GM08714 (cell line): ENCODE data around the gene PFN1.

Source experiments
- H3K4me3 ChIP-seq: fragments of 200-500 bp; sonication (Bioruptor generic); 2 replicates; pipeline ENCODE4 v1.5.1; 2014; ENCODE audit warnings: mild to moderate bottlenecking, low read length, inconsistent platforms
- ZNF274 ChIP-seq: IDR thresholded peaks from 2 replicates; pipeline ENCODE4 v1.6.1; 2012; ENCODE audit warnings: mild to moderate bottlenecking, low read depth, low read length

Gene PFN1

DNA sequence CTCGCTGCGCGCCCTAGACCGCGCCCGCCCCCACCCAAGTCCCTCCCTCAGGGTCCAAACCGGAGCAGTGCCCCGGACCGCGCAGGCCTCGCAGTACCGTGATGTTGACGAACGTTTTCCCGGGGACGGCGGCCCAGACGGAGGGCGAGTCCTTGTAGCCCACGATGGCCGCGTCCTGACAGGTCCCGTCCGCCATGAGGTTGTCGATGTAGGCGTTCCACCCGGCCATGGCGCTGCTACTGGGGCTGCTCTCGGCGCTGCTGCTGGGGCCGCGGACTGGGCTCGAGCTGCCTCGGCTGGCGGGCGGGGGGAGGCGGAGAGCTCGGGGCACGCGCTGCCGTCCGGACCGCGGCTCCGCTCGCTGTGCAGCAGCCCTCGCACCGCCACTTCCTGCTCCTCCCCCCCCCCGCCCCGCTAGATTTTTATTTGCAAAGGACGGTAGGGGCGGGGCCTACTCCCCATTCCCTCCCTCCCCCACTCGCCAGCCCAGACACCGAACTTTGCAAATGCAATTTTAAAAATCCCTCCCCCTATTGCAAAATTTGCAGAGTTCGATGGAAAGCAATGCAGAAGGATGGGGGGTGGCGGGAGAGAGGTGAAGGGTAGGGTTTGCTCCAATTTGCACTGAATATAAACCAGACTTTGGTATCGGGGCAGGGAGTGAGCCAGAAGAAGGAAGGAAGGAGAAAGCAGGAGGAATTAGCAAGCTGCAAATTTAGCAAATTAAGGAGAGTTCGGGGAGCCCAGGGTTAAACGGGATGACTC lies at the start of gene PFN1:
Gene PFN1 (minus strand): TSS at position 365 of the 765 bp plus-strand sequence. CDS start 136 bp downstream, at position 229.
- TF ChIP-seq ZNF274, result no peak
- H3K4me3 ChIP-seq, result peak within 1 kb of the TSS; percentile 95

DNA sequence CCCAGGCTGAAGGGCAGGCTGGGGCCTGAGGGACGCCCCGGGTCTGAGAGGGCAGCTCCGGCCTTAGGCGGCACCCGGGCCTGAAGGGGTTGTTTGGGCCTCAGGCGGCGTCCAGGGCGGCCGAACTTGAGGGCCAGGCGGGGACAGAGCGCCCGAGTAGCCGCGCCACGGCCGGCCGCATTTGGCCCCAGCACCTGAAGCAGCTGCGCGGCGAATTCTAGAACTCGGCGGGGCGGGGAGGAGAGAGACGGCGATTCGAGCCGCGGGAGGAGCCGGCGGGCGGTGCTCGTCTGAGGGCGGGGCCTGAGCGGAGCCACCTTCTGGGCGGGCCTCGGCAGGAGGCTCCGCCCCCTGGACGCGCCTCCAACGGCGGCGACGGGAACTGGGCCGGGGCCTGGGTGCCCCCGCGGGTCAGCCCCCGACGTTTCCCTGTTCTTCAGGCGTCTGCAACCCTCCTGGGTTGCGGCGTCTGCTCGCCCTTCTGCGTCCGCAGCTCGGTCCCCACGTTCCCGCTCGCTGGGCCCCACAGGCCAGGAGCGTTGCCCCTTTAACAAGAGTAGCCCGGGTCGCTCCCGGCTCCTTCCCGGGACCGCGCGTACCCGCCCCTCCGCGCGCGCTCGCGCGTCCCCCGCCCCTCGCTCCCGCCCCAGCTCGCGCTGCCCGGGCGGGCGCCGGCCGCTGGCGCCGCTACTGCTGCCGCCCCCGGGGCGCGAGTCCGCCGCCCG lies 49.1 kb upstream of the PFN1 start, which contains the start of the genes INCA1 and KIF1C:
Gene INCA1 (minus strand): TSS at position 221 of the 725 bp plus-strand sequence. CDS start 3,085 bp downstream, outside the sequence.
Gene KIF1C (plus strand): TSS at position 649 of the 725 bp plus-strand sequence. CDS start 2,297 bp downstream, outside the sequence.
- TF ChIP-seq ZNF274, result no peak
- peak within 1 kb of the TSS; percentile 85 for H3K4me3 ChIP-seq

DNA sequence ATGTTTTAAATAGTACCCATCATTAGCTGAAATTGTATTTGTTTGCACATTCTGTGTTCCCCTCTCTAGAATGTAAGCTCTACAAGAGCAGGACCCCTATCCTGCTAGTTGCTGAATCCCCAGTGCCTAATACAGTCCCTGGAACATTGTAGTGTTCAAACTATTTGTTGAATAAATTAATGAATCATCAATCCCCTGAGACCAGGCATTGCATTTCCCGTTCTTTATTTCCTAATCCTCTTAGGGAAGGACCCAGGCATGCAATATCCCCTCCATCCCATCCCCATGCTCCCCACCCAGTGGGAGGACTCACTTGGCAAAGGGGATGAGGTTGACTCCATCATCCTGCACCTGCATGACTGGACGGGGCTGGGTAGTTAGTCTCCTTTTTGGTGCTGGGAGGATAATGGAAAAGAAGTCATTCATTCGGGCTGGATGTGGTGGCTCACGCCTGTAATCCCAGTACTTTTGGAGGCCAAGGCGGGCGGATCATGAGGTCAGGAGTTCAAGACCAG lies 45.8 kb upstream of the PFN1 start:
- no peak for TF ChIP-seq ZNF274
- H3K4me3 ChIP-seq, result no peak overlapping the region

DNA sequence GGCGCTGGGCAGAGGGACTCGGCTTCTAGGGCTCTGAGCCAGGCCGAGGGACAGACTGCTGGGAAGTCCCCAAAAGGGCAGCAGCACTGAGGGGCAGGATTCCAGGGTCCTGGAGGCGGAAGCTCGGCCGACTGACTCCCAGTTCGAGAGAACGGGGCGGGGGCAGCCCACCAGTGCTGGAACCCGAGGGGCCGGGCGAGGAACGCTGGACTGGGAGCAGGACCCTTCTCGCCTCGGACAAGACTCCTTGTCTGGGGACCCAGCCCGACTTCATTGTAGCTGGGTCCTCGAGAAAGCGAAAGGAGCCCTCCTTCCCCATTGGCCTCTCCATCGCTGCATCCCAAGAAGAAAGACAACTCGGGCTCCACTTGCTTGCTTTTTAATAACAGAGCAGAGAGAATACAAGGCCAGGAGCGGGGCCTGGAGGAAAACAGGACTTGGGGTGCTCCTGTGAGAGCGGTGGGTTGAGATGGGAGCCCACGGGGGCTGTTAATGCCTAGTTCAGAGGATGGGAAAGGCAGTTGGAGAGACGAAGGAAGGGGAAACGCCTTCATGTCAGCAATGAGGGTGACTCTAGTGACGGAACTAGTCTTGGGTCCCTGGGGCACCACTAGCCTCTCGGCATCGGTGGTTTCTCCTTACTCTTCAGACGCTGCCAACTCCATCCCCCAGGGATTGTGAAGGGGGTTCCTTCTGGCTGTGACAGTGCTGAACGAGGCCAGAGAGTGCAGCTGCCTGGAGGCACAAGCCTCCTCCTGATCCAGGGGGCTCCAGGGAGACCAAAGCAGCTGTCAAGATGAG lies 39.6 kb upstream of the PFN1 start:
- peak overlapping the region; percentile 75 for H3K4me3 ChIP-seq
- no peak for TF ChIP-seq ZNF274

DNA sequence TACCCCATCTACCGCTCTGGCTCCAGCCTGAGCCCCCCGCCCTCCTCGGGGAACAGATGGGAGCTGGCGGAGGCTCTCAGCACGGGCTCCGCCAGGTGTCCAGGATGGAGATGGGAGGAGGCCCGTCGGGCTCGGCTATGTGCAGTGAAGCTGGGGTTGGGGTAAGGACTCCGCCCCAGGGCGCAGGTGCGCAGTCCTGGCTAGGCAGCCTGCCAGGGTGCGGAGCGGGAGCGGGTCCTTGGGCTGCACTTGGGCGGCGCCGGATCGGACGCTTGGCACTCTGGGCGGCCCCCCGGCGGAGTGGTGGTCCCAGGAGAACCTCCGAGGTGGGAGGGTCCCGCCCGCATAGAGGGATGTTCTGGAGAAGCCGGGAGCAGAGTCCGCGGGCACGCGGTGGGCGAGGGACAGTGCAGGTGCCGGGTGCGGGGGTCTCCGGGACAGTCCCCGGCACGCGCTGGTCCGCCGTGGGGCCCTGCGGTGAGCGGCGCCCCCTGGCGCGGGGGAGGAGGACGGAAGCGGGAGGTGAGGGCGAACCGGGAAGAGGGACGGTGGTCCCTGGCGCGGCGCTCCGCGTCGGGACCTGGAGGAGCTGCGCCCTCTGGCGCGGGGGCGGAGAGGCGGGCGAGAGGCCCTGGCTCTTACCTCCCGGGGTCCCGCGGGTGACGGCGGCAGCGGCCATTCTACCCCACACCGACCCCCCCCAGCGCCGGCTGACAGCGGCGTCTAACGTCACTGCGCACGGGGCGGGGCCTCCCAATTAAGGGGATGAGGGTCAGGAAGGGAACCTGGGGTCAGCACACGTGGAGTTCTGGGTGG lies 38.8 kb upstream of the PFN1 start, which contains the start of gene CAMTA2:
Gene CAMTA2 (minus strand): TSS at position 725 of the 816 bp plus-strand sequence. CDS start 1,453 bp downstream, outside the sequence.
- peak within 1 kb of the TSS; percentile 75 for H3K4me3 ChIP-seq
- TF ChIP-seq ZNF274, result no peak

DNA sequence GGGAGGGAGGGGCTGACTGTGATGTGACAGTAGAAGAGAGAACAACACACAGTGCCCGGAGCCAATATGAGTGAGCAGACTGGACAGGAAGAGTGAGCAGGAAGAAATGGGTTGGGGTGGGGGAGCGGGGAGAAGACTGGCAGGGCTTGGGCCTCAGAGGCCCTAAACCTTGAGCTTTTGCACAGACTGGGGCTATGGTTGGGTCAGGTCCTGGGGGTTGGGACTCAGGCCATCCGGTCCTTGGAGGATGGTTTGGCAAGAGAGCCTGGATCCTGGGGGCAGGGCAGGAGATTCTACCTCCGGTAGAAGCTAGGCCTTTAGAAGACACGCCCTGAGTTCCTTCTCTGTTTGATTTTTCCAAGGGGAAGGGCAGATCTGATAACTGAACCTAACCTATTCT lies 38.1 kb upstream of the PFN1 start:
- TF ChIP-seq ZNF274, result no peak
- H3K4me3 ChIP-seq, result peak overlapping the region; percentile 75; the same call in 1 of the 2 replicates

DNA sequence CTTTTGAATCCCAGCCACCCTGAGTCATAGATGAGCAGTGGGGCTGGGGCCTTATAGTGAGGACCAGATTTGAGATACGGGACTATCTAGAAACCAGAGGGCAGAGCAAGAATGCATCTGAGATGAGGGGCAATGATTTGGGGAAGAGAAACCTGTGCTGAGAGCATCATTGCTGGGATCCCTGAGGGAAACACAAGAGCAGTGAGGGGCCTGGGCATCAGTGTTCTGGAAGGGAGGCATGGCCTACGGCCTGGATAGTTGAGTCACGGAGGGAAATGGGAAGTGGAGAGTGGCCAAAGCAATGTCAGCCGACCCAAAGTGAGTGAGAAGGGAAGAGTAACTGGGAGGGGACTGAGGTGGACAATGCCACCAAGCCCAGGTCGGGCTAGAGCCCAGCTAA lies 34.0 kb upstream of the PFN1 start:
- no peak overlapping the region for H3K4me3 ChIP-seq
- TF ChIP-seq ZNF274, result no peak

DNA sequence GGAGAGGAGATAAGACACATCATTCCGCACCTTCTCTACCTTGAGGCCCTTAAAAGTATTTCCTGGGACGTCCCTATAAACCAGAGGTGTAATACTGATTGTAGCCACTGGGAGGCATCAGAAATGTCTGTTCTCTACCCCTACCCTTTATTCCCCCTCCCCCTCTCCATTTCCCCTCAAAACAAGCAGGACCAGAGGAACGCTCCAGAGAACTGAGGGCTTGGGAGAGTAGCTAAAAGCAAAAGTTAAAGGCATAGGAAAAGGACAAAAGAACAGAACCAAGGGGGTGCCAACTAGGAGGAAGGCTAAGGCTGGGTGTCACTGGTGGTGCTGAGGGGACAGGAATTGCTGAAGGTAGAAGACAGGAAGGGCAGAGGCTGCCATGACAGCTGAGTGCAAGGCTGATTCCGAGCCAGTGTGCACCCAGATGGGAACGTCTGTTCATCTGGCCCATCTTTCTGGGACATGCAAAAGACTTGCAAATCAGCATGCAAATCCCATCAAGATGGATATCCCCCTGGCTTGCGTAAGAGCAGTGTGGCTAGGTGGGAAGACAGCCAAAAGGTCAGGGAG lies 32.4 kb upstream of the PFN1 start:
- no peak for TF ChIP-seq ZNF274
- H3K4me3 ChIP-seq, result no peak overlapping the region

DNA sequence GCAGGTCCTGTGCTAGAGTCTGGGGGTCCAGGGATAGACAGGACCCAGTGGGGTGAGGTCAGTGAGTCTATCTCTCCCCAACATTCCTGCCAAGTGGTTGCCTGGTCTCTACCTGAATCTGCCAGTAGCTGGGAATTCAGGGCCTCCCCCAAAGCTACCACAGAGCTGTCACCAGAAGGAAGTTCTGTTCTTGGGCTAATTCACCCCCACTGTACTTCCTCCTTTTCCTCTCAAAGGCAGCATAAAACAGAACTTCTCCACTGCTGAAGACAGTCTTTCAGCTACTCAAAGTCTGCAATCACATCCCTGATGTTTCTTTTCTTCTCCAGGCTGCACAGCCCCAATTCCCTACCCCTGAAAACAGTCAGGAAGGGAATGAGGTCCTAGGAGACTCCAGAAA lies 30.4 kb upstream of the PFN1 start:
- TF ChIP-seq ZNF274, result no peak
- no peak overlapping the region for H3K4me3 ChIP-seq

DNA sequence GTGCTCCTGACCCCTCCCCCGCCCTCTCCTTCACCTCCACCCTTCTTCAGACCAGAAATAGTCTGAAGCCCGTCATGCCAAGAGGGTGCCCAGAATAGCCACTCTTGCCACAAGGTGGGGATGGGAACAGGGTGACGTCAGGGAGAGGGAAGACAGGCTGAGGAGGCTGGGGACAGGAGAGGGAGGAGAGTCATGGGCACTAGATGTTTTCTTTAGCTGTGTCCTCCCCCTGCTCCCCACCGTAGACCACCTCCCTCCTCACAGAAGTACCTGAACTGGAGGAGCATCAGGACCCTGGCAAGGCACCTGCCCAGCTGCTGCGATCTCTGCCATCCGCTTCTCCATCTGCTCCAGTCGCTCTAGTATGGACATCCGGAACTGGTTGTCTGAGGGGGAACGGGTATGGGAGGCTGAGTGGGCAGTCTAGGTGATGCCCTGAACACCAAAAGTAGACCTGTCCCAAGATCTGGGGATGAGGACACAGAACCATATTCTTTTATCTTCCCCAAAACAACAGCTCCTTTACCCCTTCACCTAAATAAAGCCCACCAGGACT lies 25.9 kb upstream of the PFN1 start:
- no peak overlapping the region for H3K4me3 ChIP-seq
- no peak for TF ChIP-seq ZNF274

DNA sequence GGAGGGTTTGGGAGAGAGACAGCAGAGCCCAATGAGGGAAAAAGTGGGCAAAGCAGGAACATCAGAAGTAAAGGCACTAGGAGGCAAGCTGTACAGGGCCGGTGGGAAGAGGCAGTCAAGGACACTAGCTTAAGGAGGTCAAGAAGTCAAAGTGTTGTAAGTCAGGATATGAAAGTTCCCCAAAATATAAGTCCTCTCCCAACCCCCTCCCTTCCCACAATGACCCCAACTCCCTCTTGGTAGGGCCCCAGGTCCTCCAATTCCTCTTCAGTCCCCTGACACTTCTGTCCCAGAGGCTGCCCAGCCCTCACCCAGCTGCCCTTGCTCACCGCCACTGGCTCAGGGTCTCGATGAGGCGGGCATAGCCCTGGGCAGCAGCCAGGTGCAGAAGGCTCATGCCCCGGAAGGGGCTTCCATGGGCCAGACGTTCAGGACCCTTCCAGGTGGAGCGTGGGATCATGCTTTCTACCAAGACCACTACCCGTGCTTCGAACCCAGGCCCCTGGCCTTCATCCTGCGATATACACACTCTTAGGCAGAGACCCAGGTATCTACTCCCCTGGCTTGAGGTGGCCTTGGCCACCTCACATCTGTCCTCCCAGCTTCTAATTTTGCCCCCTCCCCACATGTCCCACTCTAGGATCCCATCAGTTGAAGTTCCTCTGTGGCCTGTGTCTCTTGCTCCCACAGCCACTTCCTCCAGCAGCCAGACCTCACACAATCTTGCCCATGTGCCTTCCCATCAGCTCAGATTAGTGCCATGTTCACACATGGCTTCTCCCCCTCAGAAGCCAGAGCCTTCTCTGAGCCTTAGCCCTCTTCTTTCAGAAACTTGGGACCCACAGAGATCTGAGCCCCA lies 25.2 kb upstream of the PFN1 start:
- no peak overlapping the region for H3K4me3 ChIP-seq
- TF ChIP-seq ZNF274, result no peak

DNA sequence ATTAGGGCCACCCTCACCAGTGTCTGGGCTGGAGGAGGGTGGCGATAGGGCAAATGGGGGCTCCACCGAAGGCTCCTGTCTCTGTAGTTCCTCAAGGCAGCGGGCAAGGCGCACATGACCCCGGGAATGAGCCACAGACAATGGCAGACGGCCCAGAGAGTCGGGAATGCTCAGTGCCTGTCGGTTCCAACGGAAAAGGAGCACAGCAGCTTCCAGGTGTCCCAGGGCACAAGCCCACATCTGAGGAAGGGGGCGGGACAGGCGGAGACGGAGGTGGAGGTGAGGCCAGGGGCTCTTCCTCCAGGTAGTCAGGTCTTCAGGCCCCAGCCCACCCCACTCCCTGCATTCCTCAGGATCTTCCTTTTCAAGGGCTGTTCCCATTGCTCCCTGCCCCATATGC lies 24.4 kb upstream of the PFN1 start:
- no peak for TF ChIP-seq ZNF274
- no peak overlapping the region for H3K4me3 ChIP-seq
